Mesenchymal stem cell (in vitro differentiated cells and primary cell): ENCODE results near the gene PCDH18.
"Not testable (repeated sequence)": the region's sequence is repeated elsewhere in the genome, so short reads cannot be mapped to it uniquely, and the experiment has no call there.

Experiments used
- DNase-seq: peaks from one replicate; pipeline ENCODE4 v3.0.0-alpha.2; 2013
- H2AFZ ChIP-seq: one replicate; pipeline ENCODE4 v1.6.1; 2013; ENCODE audit warnings: low read depth, mild to moderate bottlenecking, control low read depth, inconsistent platforms, low read length, moderate library complexity
- H2AK5ac ChIP-seq: 2 replicates; pipeline ENCODE4 v1.6.1; 2013; ENCODE audit warnings: low read length, moderate library complexity, mild to moderate bottlenecking, inconsistent platforms; ENCODE audit not compliant: severe bottlenecking
- H2BK120ac ChIP-seq: one replicate; pipeline ENCODE4 v1.6.1; 2013; ENCODE audit warnings: low read depth, mild to moderate bottlenecking, inconsistent platforms, low read length, moderate library complexity
- H2BK12ac ChIP-seq, 2 experiments: one replicate each; pipeline ENCODE4 v1.6.1; 2013; ENCODE audit warnings: inconsistent platforms in 2 of 2, low read length in 2 of 2, mild to moderate bottlenecking in 2 of 2, moderate library complexity in 2 of 2, control low read depth in 1 of 2
- H2BK15ac ChIP-seq: one replicate; pipeline ENCODE4 v1.6.1; 2013; ENCODE audit warnings: mild to moderate bottlenecking, low read depth, inconsistent platforms; ENCODE audit not compliant: poor library complexity, severe bottlenecking
- H2BK5ac ChIP-seq: 2 replicates; pipeline ENCODE4 v1.6.1; 2013; ENCODE audit warnings: low read depth, mild to moderate bottlenecking, low read length, control low read depth, inconsistent platforms; ENCODE audit not compliant: poor library complexity, severe bottlenecking
- H3K14ac ChIP-seq, 2 experiments: one replicate each; pipeline ENCODE4 v1.6.1; 2013; ENCODE audit warnings: inconsistent platforms in 2 of 2, low read length in 2 of 2, control low read depth in 1 of 2, mild to moderate bottlenecking in 1 of 2, moderate library complexity in 1 of 2
- H3K18ac ChIP-seq, 2 experiments: one replicate each; pipeline ENCODE4 v1.6.1; 2013; ENCODE audit warnings: inconsistent platforms in 2 of 2, low read length in 2 of 2, control low read depth in 1 of 2, low read depth in 1 of 2, mild to moderate bottlenecking in 1 of 2
- H3K23ac ChIP-seq, 2 experiments: one replicate each; pipeline ENCODE4 v1.6.1; 2013; ENCODE audit warnings: inconsistent platforms in 2 of 2, low read length in 2 of 2, mild to moderate bottlenecking in 2 of 2, moderate library complexity in 2 of 2, control low read depth in 1 of 2
- H3K27ac ChIP-seq: 2 replicates; pipeline ENCODE4 v1.5.1; 2013; ENCODE audit warnings: mild to moderate bottlenecking, moderate library complexity, low read length, control low read depth, inconsistent platforms; ENCODE audit not compliant: poor library complexity, severe bottlenecking
- H3K27me3 ChIP-seq, 2 experiments: 2 replicates each; pipeline versions ENCODE4 v1.6.1 to v1.7.0; 2013; ENCODE audit warnings: low read length in 2 of 2, mild to moderate bottlenecking in 2 of 2, moderate library complexity in 2 of 2, control low read depth in 1 of 2, inconsistent platforms in 1 of 2; ENCODE audit not compliant: control insufficient read depth in 1 of 2, insufficient read depth in 1 of 2
- H3K36me3 ChIP-seq, 2 experiments: 2 replicates each; pipeline versions ENCODE4 v1.6.1 to v1.7.0; 2013; ENCODE audit warnings: low read length in 2 of 2, control low read depth in 1 of 2, inconsistent platforms in 1 of 2, low read depth in 1 of 2, mild to moderate bottlenecking in 1 of 2; ENCODE audit not compliant: insufficient read depth in 2 of 2, control insufficient read depth in 1 of 2
- H3K4ac ChIP-seq, 2 experiments: one replicate each; pipeline ENCODE4 v1.6.1; 2013; ENCODE audit warnings: inconsistent platforms in 2 of 2, low read length in 2 of 2, mild to moderate bottlenecking in 2 of 2, moderate library complexity in 2 of 2, control low read depth in 1 of 2, low read depth in 1 of 2
- H3K4me1 ChIP-seq: 2 replicates; pipeline ENCODE4 v1.6.1; 2013; ENCODE audit warnings: low read depth, low read length, control low read depth; ENCODE audit not compliant: control insufficient read depth, insufficient read depth
- H3K4me2 ChIP-seq: 2 replicates; pipeline ENCODE4 v1.6.1; 2013; ENCODE audit warnings: low read length, mild to moderate bottlenecking, inconsistent platforms; ENCODE audit not compliant: poor library complexity, severe bottlenecking
- H3K4me3 ChIP-seq, 2 experiments: 2 replicates each; pipeline versions ENCODE4 v1.5.1 to v1.7.0; 2013; ENCODE audit warnings: low read length in 2 of 2, mild to moderate bottlenecking in 2 of 2, control low read depth in 1 of 2, low read depth in 1 of 2; ENCODE audit not compliant: insufficient read depth in 1 of 2
- H3K79me1 ChIP-seq: replicated peaks from 2 replicates; pipeline ENCODE4 v1.6.1; 2013; ENCODE audit warnings: mild to moderate bottlenecking, control low read depth, low read length, inconsistent platforms; ENCODE audit not compliant: poor library complexity, severe bottlenecking
- H3K9ac ChIP-seq: 2 replicates; pipeline ENCODE4 v1.7.0; 2013; ENCODE audit warnings: mild to moderate bottlenecking, low read length, moderate library complexity
- H3K9me3 ChIP-seq: 2 replicates; pipeline ENCODE4 v1.7.0; 2013; ENCODE audit warnings: mild to moderate bottlenecking, low read length; ENCODE audit not compliant: control insufficient read depth
- H4K8ac ChIP-seq: one replicate; pipeline ENCODE4 v1.6.1; 2013; ENCODE audit warnings: inconsistent platforms, mild to moderate bottlenecking, low read length, moderate library complexity
- H4K91ac ChIP-seq: one replicate; pipeline ENCODE4 v1.6.1; 2013; ENCODE audit warnings: mild to moderate bottlenecking, low read length, inconsistent platforms
- WGBS: methylation state at CpG from one replicate; pipeline ENCODE4 v1.1.7; 2013; ENCODE audit warnings: mixed read lengths; 5-methylcytosine and 5-hydroxymethylcytosine counted together

Gene PCDH18

DNA sequence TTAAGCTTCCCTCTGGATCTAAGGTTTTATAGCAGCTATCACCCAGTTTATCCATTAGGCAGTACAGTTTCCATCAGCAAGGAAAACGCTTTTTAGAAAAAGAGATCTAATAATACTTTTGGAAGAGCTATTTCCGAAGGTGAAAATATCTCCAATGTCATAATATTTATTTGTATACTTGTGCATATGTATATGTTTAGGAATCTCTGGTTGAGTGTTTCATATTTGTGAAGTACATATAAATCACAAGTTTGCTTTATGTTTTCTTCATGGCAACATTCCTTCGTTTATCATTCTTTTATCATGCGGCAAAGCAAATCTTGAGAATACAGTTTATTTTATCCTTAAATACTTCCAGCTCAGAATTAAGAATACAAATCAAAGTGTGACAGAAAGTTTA lies 6.2 kb upstream of the PCDH18 start:
- Histone ChIP-seq H4K8ac (no peak overlapping the region), H2BK12ac (no peak overlapping the region), H3K27me3 (no peaks in the 10 kb centered on the region), H3K79me1 (no peaks in the 10 kb centered on the region), H3K14ac (no peak overlapping the region), H2BK15ac (no peak overlapping the region), H3K9ac (no peak overlapping the region), H2AFZ (no peak overlapping the region), H2BK120ac (no peak overlapping the region), H4K91ac (no peak overlapping the region), H3K23ac (no peak overlapping the region), H3K18ac (no peak overlapping the region), H2BK5ac (no peak overlapping the region), H3K4me3 (no peak overlapping the region), H3K4ac (no peak overlapping the region), H3K4me1 (no peaks in the 10 kb centered on the region), H3K36me3 (no peaks in the 10 kb centered on the region), H3K9me3 (no peaks in the 10 kb centered on the region), H2AK5ac (no peak overlapping the region), H3K4me2 (no peak overlapping the region), H3K27ac (no peak overlapping the region)
- WGBS, result no CpG with 5 or more reads among the region's 4 CpGs
- DNase-seq, result no peak

DNA sequence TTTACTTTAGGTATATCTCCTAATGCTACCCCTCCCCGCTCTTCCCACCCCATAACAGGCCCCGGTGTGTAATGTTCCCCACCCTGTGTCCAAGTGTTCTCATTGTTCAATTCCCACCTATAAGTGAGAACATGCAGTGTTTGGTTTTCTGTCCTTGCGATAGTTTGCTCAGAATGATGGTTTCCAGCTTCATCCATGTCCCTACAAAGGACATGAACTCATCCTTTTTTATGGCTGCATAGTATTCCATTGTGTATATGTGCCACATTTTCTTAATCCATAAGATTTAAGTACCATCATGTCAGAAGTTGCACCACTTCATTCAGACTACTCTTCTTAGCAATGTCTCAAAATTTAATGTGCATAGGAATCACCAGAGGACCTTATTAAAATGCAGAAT lies 5.5 kb upstream of the PCDH18 start:
- not testable (repeated sequence) for H3K18ac ChIP-seq, H3K4ac ChIP-seq, H4K91ac ChIP-seq, H2AFZ ChIP-seq, H3K14ac ChIP-seq, H3K79me1 ChIP-seq, H3K9ac ChIP-seq, H2BK120ac ChIP-seq, H3K4me3 ChIP-seq, DNase-seq, H3K36me3 ChIP-seq, H4K8ac ChIP-seq, H3K27me3 ChIP-seq, H2BK12ac ChIP-seq, H2BK15ac ChIP-seq, H3K9me3 ChIP-seq, H3K27ac ChIP-seq, H3K4me1 ChIP-seq, H3K4me2 ChIP-seq, H2BK5ac ChIP-seq, H3K23ac ChIP-seq, H2AK5ac ChIP-seq
- no CpG with 5 or more reads among the region's 3 CpGs for WGBS

DNA sequence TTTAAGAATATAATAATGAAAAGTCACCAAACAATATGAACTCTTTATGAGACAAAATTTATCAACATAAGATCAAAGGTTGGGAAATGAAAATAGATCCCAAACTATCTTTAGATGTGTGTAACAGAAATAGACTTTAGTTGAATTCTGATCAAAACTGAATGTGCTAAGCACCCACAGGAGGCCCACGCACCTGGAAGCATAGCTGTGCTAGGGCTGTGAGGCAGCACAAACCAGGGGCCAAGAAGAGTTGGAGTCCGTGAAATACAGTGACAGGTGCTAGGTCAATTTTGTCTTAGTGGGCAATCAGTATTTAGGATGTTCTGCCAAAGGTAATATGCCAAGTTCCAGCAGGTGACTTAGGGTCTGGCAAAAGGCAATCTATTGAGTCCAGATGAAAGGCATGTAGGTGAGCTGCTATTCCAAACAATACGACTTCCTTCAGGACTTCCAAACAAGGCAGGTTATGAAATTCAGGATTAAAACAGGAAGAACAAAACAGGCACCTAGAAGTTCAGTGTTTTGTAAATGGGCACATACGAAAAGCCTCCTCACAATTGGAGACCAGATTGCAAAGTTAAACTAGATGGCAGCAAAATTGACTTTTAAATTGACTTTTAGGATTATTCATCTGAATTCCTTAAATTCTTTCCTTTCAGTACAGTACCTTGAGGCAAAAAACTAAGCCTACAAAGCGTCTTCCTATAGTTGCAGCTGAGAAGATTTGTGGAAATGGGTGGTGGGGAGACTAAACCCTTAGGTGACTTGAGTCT lies 4.7 kb upstream of the PCDH18 start:
- Histone ChIP-seq H3K18ac (no peak overlapping the region), H2BK120ac (no peak overlapping the region), H3K4ac (no peak overlapping the region), H3K4me3 (no peak overlapping the region), H3K27me3 (no peaks in the 10 kb centered on the region), H3K4me1 (no peaks in the 10 kb centered on the region), H3K4me2 (no peak overlapping the region), H3K79me1 (no peaks in the 10 kb centered on the region), H3K9ac (no peak overlapping the region), H3K36me3 (no peaks in the 10 kb centered on the region), H3K14ac (no peak overlapping the region), H2AK5ac (no peak overlapping the region), H2AFZ (no peak overlapping the region), H2BK15ac (peak overlapping the region; percentile 44), H2BK12ac (no peak overlapping the region), H3K9me3 (no peaks in the 10 kb centered on the region), H4K8ac (no peak overlapping the region), H4K91ac (no peak overlapping the region), H3K27ac (no peak overlapping the region), H3K23ac (no peak overlapping the region), H2BK5ac (no peak overlapping the region)
- DNase-seq, result no peak
- 87% methylated on average over 4 of the region's 5 CpGs for WGBS

DNA sequence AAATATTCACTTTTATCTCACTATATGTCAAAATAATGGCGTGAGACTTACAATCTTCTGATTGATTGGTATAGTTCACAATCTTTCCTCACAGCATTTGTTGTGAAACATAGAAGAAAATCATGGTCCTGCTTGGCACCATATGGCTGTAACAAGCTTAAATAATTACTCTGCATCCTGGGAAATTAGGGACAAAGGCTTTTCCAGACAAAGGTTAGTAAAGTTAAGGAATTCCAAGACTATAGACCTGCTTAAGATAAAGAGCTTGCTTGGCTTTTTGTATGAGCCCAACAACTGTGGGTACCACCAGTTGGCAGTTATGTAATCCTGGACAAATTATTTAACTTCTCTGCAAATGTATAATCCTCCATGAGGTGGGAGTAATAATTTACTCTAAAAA lies 3.4 kb upstream of the PCDH18 start:
- H2BK5ac ChIP-seq, result no peak overlapping the region
- no peak overlapping the region for H3K9ac ChIP-seq
- H3K27me3 ChIP-seq, result no peaks in the 10 kb centered on the region
- no peak overlapping the region for H3K23ac ChIP-seq
- no peak overlapping the region for H2BK120ac ChIP-seq
- no peak overlapping the region for H2AK5ac ChIP-seq
- no peak overlapping the region for H2BK12ac ChIP-seq
- H3K4me3 ChIP-seq, result no peak overlapping the region
- no CpG with 5 or more reads among the region's 1 CpG for WGBS
- no peak overlapping the region for H4K8ac ChIP-seq
- no peaks in the 10 kb centered on the region for H3K4me1 ChIP-seq
- no peak for DNase-seq
- H3K4ac ChIP-seq, result no peak overlapping the region
- H3K9me3 ChIP-seq, result no peaks in the 10 kb centered on the region
- no peak overlapping the region for H3K4me2 ChIP-seq
- H4K91ac ChIP-seq, result no peak overlapping the region
- H3K36me3 ChIP-seq, result peaks cover 0 to under 1% of the 10 kb centered on the region in 2 experiments
- H3K79me1 ChIP-seq, result no peaks in the 10 kb centered on the region
- H2AFZ ChIP-seq, result no peak overlapping the region
- no peak overlapping the region for H2BK15ac ChIP-seq
- no peak overlapping the region for H3K18ac ChIP-seq
- H3K27ac ChIP-seq, result no peak overlapping the region
- no peak overlapping the region for H3K14ac ChIP-seq
